ENCODE results near the gene IFT57. TPM values are rescaled to one million over a fixed set of nuclear protein-coding genes. Genes with fewer than 3 reads are reported as not detected.

Gene IFT57
- total and polyA plus RNA-seq, 2 experiments from 2014 or later, result 38.4 to 55.8 TPM

GRCh38 chr3:108218811-108219210, 3.4 kb downstream of the IFT57 start:
- no peaks in the 10 kb centered on the region for H3K9me2 ChIP-seq (replicated peaks; ENCODE audit: insufficient read depth)
- TF ChIP-seq CTCF (IDR thresholded peaks at IDR 0.05; ENCODE audit: poor library complexity) (no peak), EZH2 (IDR thresholded peaks at IDR 0.05; ENCODE audit: borderline replicate concordance) (no peak), EZH2phosphoT487 (IDR thresholded peaks at IDR 0.05; ENCODE audit: low read depth, severe bottlenecking, unreplicated experiment) (no peak)
- no peaks in the 10 kb centered on the region for H3K27me3 ChIP-seq
- no peak overlapping the region for H3K27ac ChIP-seq
- no peaks in the 10 kb centered on the region for H3K36me3 ChIP-seq (replicated peaks; ENCODE audit: insufficient read depth, low read depth)
- H3K4me1 ChIP-seq (ENCODE audit: insufficient read depth), result peaks cover 13% of the 10 kb centered on the region
- no peak for DNase-seq (ENCODE audit: low spot score)
- no peaks in the 10 kb centered on the region for H4K20me1 ChIP-seq (ENCODE audit: insufficient read depth, poor library complexity, severe bottlenecking)
- peaks cover 25% of the 10 kb centered on the region for H3K79me2 ChIP-seq
- no peak overlapping the region for H3K4me3 ChIP-seq
- H3K4me2 ChIP-seq, result no peak overlapping the region
- no peak overlapping the region for H2AFZ ChIP-seq
- H3K9me3 ChIP-seq (ENCODE audit: low read depth), result no peaks in the 10 kb centered on the region

GRCh38 chr3:108215871-108216270, 6.4 kb downstream of the IFT57 start:
- Histone ChIP-seq H3K36me3 (replicated peaks; ENCODE audit: insufficient read depth, low read depth) (no peaks in the 10 kb centered on the region), H3K4me2 (no peak overlapping the region), H3K79me2 (peaks cover 17% of the 10 kb centered on the region), H3K9me2 (replicated peaks; ENCODE audit: insufficient read depth) (no peaks in the 10 kb centered on the region), H2AFZ (no peak overlapping the region), H3K27me3 (no peaks in the 10 kb centered on the region), H4K20me1 (ENCODE audit: insufficient read depth, poor library complexity, severe bottlenecking) (no peaks in the 10 kb centered on the region), H3K9me3 (ENCODE audit: low read depth) (no peaks in the 10 kb centered on the region), H3K4me1 (ENCODE audit: insufficient read depth) (peaks cover 2% of the 10 kb centered on the region), H3K4me3 (no peak overlapping the region), H3K27ac (no peak overlapping the region)
- no peak for DNase-seq (ENCODE audit: low spot score)
- TF ChIP-seq CTCF (IDR thresholded peaks at IDR 0.05; ENCODE audit: poor library complexity) (no peak), EZH2phosphoT487 (IDR thresholded peaks at IDR 0.05; ENCODE audit: low read depth, severe bottlenecking, unreplicated experiment) (no peak), EZH2 (IDR thresholded peaks at IDR 0.05; ENCODE audit: borderline replicate concordance) (no peak)
- 86% methylated on average over 1 of the region's 1 CpG for WGBS (ENCODE audit: low lambda C conversion rate, missing lambda C conversion rate)

- TF ChIP-seq CTCF (IDR thresholded peaks at IDR 0.05; ENCODE audit: poor library complexity) (no peak), EZH2 (IDR thresholded peaks at IDR 0.05; ENCODE audit: borderline replicate concordance) (no peak), EZH2phosphoT487 (IDR thresholded peaks at IDR 0.05; ENCODE audit: low read depth, severe bottlenecking, unreplicated experiment) (no peak)
- no peaks in the 10 kb centered on the region for H4K20me1 ChIP-seq (ENCODE audit: insufficient read depth, poor library complexity, severe bottlenecking)
Observed at GRCh38 chr3:108209579-108209978, 12.6 kb downstream of the IFT57 start.

GRCh38 chr3:108208831-108209230, 13.4 kb downstream of the IFT57 start:
- no peak overlapping the region for H3K27ac ChIP-seq
- no peaks in the 10 kb centered on the region for H3K27me3 ChIP-seq
- WGBS (ENCODE audit: low lambda C conversion rate, missing lambda C conversion rate), result 100% methylated on average over 1 of the region's 1 CpG
- no peaks in the 10 kb centered on the region for H3K4me1 ChIP-seq (ENCODE audit: insufficient read depth)
- H3K4me2 ChIP-seq, result no peak overlapping the region
- H2AFZ ChIP-seq, result no peak overlapping the region
- H4K20me1 ChIP-seq (ENCODE audit: insufficient read depth, poor library complexity, severe bottlenecking), result no peaks in the 10 kb centered on the region
- H3K9me3 ChIP-seq (ENCODE audit: low read depth), result no peaks in the 10 kb centered on the region
- H3K79me2 ChIP-seq, result no peaks in the 10 kb centered on the region
- TF ChIP-seq CTCF (IDR thresholded peaks at IDR 0.05; ENCODE audit: poor library complexity) (no peak), EZH2phosphoT487 (IDR thresholded peaks at IDR 0.05; ENCODE audit: low read depth, severe bottlenecking, unreplicated experiment) (no peak), EZH2 (IDR thresholded peaks at IDR 0.05; ENCODE audit: borderline replicate concordance) (no peak)
- H3K36me3 ChIP-seq (replicated peaks; ENCODE audit: insufficient read depth, low read depth), result no peaks in the 10 kb centered on the region
- no peak for DNase-seq (ENCODE audit: low spot score)
- H3K9me2 ChIP-seq (replicated peaks; ENCODE audit: insufficient read depth), result no peaks in the 10 kb centered on the region
- no peak overlapping the region for H3K4me3 ChIP-seq

More at GRCh38 chr3:108209579-108209978, 12.6 kb downstream of the IFT57 start:
- 100% methylated on average over 3 of the region's 3 CpGs for WGBS (ENCODE audit: low lambda C conversion rate, missing lambda C conversion rate)
- no peaks in the 10 kb centered on the region for H3K79me2 ChIP-seq
- H3K27ac ChIP-seq, result no peak overlapping the region
- no peak overlapping the region for H3K4me3 ChIP-seq
- H3K4me2 ChIP-seq, result no peak overlapping the region
- H3K4me1 ChIP-seq (ENCODE audit: insufficient read depth), result no peaks in the 10 kb centered on the region
- no peaks in the 10 kb centered on the region for H3K36me3 ChIP-seq (replicated peaks; ENCODE audit: insufficient read depth, low read depth)
- H3K27me3 ChIP-seq, result no peaks in the 10 kb centered on the region
- no peak overlapping the region for H2AFZ ChIP-seq
- H3K9me2 ChIP-seq (replicated peaks; ENCODE audit: insufficient read depth), result no peaks in the 10 kb centered on the region
- no peaks in the 10 kb centered on the region for H3K9me3 ChIP-seq (ENCODE audit: low read depth)
- DNase-seq (ENCODE audit: low spot score), result no peak
